RKO (cell line): ENCODE data around the gene HSP90B1.

Source experiments
- DNase-seq: peaks from one replicate; pipeline ENCODE4 v3.0.0-alpha.2; 2016; ENCODE audit warnings: low spot score

HSP90B1 gene

DNA sequence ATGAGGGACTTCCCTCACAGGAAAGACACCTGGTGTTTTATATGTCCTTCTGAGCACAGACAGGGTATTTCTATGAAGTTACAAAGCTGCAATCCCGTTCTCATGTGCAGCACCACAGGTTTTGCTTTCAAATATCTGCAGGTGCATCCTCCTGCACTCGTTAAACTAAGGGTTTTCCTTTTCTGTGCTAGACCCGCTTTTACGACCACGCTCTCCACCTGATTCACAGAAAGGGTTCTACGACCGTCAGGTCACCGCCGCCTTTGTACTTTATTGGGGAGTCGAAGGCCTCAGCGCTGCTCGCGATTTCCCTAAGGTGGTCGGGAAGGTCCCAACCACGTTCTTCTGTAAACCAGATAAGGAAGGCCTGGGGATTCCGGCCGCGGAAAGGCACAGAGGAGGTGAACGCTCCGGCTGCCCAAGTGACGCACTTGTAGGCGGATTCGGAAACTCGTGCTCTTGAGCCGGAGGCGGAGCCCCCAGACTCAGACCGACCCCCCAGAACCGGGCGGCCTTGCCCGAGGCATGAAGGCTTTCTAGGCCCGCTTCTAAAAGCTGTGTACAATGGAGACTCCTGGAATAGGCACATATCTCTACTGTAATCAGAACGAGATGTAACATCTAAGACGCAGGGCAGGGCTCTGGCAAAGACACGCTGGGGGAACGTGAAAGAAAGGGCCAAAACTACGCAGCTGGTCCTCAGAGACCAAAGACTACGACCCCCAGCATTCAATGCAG is 995 bp upstream of the HSP90B1 start:
- DNase-seq: peak; percentile 95

DNA sequence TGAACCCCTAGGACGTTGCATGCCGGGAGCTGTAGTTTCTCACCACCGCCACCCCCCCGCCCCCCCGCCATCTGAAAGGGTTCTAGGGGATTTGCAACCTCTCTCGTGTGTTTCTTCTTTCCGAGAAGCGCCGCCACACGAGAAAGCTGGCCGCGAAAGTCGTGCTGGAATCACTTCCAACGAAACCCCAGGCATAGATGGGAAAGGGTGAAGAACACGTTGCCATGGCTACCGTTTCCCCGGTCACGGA is 501 bp upstream of the HSP90B1 start:
- no peak for DNase-seq

DNA sequence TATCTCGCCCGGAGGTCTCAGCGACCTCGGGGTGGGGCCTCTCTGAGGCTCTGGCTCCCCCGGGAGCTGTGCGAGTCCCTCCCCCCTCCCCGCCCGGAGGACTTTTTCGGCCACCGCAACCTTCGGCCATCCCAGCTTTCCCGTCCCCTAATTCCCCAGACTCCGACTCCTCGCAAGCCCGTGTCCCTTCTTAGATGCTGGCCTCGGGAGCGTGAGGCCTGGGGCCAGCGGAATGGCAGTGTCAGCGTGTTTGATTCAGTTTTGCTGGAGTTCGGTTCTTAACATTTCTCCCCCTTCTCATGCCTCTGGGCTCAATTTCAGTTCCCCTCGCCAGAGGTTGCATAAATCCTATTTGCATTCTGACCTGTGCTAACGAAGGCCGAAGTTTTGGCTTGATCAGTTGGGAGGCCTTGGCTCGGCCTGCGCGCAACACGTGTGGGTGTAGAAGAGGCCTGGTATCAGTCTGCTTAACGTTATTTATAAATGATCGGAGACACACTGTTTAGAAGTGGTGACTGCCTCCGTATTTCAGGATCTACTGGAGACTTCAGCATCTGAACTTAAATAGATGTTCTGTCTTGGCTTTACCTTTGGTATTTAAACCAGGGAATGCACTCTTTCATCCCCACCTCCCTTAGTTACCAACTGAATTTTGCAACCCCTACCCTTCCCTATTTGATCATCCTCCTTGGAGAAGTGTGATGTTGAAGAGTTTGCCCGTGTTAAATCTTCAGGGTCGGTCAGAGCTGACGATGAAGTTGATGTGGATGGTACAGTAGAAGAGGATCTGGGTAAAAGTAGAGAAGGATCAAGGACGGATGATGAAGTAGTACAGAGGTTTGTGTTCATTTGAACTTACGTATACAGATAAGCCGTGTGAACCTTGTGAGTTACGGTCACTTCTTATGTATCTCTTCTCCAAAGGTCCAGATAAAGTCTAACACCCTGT is 851 bp downstream of the HSP90B1 start:
- peak; percentile 53 for DNase-seq

DNA sequence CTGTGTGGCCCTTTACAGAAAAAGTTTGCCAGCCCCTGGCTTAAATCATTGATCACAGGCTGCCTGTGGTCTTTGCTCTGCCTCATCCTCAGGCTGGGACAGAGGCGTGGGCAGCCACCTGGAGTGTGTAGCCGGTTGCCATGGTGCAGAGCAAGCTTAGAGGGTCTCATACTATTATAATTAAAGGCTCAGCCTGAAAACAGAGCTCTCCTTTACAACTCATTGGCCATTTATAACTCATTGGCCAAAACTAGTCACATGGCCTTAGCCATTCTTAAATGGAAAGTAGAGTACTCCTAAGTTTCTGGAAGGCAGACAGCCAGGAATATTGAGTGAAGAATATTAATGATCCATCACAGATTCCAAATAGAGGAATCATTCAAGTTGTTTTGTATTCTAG is 3.0 kb downstream of the HSP90B1 start:
- DNase-seq: peak; percentile 47

DNA sequence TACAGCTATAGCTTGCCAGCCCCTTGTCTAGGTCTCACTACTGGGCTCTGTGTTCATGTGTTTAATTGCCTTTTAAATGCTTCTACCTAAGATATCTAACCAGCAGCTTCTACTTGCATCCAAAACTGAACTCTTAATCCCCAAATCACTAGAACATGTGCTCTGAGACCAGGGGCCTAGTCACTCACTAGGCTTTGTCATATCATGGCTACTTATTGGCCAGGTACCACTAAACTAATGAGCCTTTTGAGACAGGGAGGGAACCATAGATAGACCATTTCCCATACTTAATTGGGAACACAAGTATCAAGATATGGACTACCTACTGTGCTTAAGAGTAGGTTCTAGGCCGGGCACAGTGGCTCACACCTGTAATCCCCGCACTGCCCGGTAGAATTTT is 6.5 kb downstream of the HSP90B1 start:
- DNase-seq: no peak

DNA sequence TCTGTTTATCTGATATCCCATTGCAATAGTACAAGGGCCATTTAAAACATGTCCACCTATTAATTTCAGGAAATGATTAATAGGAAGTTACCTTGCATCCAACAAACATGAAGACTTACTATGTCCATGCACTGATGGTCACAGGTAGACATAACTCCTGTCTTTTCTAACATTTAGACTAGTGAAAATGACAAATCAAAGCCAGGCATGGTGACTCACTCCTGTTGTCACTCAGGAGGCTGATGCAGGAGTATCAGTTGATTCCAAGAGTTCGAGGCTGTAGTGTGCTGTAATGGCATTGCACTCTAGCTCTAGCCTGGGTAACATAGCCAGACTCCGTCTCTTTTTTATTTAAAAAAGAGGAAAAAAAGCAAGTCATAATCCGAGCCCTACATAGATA is 14.8 kb downstream of the HSP90B1 start:
- DNase-seq: peak; percentile 47

DNA sequence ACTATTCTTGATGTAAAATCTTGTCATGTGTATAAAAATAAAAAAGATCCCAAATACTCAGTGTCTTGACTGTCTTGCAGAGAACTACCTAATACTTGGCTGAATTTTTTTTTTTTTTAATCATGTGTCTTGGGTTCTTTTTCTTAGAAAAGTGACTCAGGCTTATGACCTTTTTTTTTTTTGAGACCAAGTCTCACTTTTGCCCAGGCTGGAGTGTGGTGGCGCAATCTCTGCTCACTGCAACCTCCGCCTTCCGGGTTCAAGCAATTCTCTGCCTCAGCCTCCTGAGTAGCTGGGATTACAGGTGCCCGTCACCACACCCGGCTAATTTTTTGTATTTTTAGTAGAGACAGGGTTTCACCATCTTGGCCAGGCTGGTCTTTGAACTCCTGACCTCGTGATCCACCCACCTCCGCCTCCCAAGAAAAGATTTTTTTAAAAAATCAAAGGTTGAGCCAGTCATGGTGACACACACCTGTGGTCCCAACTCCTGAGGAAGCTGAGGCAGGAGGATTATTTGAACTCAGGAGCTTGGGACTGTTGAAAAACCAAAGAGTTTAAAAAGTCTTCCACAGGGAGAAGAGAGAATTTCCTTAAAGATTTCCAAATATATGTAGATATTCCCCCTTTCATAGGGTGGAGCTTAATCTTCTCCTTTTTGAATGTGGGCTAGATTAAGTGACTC is 17.8 kb downstream of the HSP90B1 start:
- DNase-seq: no peak

DNA sequence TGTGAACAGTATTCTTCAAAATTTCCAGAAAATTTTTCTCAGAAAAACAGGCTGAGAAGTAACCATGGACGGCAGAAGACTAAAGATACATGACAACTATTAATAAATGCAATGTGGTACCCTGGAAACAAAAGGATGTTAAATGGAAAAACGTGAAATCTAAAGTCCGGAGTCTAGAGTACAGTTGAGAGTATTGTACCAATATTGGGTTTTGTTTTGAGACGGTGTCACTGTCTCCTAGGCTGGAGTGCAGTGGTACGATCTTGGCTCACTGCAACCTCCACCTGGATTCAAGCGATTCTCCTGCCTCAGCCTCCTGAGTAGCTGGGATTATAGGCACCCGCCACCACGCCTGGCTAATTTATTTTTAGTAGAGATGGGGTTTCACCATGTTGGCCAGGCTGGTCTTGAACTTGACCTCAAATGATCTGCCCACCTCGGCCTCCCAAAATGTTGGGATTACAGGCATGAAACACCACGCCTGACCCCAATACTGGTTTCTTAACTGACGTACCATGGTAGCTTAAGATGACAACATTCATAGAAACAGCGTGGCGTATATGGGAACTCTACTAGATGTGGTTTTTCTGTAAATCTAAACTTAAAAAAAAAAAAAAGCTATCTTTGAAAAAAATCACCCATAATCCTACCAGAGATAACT is 18.7 kb downstream of the HSP90B1 start:
- DNase-seq: no peak

DNA sequence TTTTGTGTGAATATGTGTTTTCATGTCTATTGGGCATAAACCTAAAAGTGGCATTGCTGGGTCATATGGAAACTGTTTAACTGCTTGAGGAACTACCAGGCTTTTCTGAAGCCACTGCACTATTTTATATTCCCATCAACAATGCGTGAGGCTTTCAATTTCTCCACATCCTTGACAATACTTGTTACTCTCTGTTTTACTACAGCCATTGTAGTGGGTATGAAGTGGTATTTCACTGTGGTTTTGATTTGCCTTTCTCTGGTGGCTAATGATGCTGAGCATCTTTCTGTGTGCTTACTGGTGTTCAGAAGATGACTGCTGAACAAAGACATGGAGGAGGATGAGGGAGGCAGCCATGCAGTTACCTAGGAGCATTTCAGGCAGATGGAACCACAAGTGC is 22.3 kb downstream of the HSP90B1 start:
- DNase-seq: no peak

DNA sequence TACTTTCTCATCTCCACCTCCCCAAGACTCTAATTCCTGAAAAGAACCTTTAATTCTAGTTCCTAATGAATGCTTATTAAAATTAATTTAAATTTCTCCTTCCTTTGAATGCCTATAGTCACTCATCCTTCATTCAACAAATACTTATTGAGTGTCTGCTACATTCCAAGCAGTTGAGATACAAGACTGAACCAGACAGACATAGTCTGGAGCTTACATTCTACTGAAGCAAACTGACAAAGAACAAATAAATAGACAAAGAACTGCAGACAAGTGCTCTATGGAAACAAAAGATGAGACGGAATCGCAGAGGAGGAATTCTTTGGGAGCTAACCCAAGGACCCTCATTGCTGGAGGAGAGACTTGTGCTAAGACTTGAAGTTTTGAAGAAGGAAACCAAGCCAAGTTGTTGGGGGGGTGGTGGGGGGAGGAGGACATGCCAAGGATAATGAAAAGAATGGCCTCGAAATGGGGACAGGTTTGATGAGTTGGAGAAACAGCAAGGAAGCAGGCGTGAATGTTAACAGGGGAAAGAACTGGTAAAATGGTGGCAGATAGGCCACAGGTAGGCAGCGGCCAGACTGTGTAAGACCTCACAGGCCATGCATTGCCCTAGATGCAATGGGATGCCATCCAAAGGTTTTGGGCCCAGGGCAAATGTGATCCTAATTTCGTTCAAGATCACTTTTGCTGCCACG is 25.8 kb downstream of the HSP90B1 start:
- DNase-seq: peak; percentile 55

DNA sequence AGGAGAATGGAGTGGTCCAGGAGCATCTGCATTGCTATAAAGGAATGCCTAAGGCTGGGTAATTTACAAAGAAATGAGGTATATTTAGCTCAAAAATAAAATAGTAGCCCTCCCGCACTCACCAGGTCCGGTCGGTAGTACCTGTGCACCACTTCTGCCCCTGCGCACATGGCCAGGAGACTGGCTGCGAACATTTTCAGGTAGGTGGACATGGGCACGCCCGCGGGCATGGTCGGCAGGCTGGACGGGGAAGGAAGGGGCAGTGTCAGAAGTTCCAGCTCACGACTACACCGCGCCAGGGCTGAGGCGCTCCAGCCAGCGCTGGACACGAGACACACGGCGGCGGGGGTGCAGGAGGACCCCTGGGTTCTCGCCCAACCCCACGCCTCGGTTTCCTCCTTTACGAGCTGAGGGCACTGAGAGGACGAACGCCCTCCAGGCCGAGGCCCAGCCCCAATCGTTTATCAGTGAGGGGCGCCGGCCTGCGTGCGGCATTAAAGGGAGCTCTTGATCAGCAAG is 26.4 kb downstream of the HSP90B1 start:
- DNase-seq: peak; percentile 41

DNA sequence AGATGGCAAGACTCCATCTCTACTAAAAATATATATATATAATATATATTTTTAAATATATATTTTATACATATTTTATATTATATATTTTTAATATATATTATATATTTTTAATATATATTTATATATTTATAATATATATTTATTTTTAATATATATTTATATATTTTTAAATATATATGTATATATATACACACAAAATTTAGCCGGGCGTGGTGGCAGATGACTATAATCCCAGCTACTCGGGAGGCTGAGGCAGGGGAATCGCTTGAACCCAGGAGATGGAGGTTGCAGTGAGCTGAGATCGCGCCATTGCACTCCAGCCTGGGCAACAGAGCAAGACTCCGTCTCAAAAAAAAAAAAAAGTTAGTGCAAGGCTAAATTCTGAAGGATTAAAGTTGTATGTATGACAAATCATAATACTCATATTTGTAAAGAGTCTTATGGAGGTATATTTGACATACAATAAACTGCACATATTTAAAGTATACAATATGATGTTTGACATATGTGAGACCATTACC is 27.7 kb downstream of the HSP90B1 start:
- no peak for DNase-seq

DNA sequence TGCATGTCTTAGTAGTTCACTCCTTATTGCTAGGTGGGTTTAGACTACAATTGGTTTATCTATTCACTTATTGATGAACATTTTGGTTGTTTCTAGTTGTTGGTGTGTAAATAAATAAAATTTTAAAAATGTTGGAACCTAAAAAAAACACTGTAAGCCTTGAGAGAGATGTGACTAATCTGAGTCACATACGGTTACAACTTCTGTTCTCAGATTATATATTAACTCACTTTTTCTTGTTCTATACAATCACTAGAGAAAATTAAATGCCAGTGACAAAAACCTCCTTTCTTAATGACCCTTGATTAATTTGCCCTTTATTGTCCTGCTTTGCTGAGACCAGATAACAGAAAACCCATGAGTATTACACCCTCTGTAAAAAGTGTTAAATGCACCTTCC is 28.4 kb downstream of the HSP90B1 start:
- no peak for DNase-seq

DNA sequence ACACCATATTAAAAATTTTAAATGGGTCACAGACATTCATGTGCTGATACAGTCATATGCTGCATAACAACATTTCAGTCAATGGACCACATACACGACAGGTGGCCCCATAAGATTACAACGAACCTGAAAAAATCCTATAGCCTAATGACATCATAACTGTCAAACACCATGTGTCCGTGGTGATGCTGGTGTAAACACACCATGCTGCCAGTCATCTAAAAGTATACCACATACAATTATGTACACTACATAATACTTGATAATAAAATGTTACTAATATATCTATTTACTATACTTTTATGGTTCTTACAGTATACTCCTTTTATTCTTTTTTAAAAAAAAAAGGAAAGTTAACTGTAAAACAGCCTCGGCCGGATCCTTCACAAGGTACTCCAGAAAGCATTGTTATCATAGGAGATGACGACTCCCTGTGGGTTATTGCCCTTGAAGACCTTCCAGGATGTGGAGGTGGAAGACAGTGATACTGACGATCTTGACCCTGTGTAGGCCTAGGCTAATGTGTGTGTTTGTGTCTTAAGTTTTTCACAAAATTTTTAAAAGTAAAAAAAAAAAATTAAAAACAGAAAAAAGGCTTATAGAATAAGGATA is 30.5 kb downstream of the HSP90B1 start:
- no peak for DNase-seq

DNA sequence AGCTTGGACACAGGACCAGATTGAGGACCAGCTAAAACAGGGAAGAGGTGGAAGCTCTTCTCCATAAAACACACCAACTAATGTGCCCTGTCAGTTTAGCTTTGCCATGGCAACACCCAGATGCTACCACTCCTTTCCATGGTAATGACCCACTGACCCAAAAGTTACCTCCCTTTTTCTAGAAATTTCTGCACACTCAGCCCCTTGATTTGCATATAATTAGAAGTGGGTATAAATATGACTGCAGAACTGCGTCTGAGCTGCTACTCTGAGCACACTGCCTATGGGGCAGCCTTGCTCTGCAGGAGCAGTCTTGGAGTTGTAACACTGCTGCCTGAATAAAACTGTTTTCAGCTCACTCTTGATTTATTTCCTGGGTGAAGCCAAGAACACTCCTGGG is 32.3 kb downstream of the HSP90B1 start:
- DNase-seq: no peak

DNA sequence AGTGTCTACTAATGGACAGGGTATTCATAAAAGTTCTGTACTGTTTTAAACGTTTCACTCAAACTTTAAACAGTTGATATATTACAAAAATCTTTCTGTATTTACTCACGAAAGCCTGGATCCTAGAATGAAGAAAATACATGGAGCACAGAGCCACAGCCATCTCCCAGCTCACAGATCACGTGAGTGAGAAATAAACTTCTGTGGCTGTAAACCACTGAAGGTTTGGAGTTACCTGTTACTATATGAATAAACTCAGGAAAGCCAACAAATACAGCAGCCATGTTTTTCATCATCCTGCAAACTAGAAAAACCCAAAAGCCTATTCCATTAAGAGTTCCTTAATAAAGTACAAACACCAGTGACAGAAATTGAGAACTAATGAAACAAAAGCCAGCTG is 34.6 kb downstream of the HSP90B1 start:
- DNase-seq: no peak

DNA sequence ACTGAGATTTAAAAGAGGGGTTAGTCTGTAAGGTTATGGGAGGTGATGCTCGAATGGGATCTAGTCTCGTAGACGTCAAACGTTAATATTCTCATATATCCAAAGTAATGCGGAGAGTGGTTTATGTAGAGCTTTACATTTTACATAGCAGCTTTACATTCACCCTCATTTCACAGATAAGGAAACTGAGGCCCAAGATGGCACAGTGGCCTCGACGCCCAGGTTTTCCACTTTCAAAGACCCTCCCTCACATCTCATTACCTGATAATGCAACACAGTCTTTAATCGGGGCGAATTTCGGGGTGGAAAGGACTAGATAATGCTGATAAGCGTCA is 35.0 kb downstream of the HSP90B1 start:
- DNase-seq: no peak

DNA sequence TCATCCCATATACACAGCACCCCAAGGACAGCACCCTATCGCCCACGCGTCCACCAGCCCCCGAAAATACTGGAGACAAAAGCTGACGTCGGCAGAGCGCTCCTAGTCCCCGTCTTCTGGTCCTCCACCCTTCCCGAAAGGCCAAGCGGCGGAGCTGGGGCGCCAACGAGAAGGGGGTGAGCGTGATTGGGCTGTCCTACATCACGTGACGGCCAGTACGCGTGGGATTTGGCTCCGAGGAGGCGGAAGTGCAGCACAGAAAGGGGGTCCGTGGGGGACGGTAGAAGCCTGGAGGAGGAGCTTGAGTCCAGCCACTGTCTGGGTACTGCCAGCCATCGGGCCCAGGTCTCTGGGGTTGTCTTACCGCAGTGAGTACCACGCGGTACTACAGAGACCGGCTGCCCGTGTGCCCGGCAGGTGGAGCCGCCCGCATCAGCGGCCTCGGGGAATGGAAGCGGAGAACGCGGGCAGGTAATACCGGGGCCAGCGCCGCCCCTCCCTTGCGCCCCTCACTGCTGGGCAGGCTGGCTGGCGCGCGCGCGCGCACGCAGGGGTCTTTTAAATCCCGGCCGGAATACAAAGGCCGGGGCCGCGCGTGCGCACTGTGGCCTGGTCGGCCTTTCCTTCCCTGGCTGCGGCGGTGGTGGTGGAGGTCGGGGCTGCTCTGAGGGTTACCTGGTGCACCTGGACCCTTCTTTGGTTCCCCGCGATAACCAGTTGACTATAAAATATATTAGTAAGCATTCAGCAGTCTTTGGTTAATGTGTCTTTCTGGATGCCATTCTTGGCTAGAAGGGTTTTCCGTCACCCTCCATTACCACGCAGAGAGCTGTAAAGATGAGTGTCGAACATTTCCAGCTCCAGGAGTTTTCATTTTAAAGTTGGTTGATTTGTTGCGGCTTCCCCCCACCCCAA is 35.6 kb downstream of the HSP90B1 start, which contains the start of gene TDG:
TSS of gene TDG (plus strand) at position 283 of the 915 bp plus-strand sequence. CDS start at position 449, 166 bp downstream.
- peak; percentile 99 for DNase-seq

DNA sequence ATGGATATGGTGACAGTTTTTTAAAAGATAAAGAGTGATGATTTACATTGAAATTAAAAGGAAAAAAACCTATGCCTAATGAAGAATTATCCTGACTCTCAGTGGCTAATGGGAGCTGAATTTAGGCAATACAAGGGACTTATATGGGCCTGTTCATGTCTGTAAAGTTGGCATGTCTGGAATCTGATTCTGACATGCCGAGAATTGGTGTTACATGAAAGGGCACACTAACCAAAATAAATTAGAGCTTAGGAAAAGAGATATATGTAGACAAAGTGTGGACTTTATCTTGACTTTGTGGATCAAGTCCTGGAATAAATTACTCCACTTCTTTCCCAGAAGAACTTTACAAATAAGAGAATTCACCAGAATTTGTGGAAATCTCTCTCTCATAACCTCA is 36.5 kb downstream of the HSP90B1 start:
- no peak for DNase-seq

DNA sequence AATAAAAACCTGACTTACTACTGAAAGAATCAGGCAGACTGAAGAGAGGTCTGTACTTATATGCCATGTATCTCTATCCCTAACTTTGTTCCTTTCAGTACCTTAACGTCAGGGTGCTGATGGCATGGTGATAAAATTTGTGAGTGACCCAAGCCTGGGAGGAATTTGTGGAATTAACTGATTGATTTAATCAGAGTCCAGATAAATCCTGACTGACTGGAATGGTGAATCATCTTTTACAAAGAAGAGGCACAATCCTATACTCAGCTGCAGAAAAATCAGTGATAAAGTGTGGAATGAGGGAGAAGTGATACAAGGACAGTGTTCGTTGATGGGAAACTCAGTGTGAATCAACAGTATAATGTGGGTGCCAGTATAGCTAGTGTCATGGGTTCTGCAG is 39.2 kb downstream of the HSP90B1 start:
- no peak for DNase-seq
